Urinary bladder (tissue), 4 donors: ENCODE data around the gene FBXO38. TPM values are rescaled to one million over a fixed set of nuclear protein-coding genes. Genes with fewer than 3 reads are reported as not detected.

Experiments used
- DNase-seq: peaks from one replicate; pipeline ENCODE4 v3.0.0-alpha.2; 2015; ENCODE audit errors: extremely low spot score
- H3K27ac ChIP-seq: one replicate; pipeline ENCODE4 v1.5.1; 2013; ENCODE audit warnings: low read depth, mild to moderate bottlenecking, moderate library complexity
- H3K36me3 ChIP-seq: one replicate; pipeline ENCODE4 v1.6.1; 2013; ENCODE audit warnings: mild to moderate bottlenecking, moderate library complexity; ENCODE audit not compliant: insufficient read depth
- H3K4me1 ChIP-seq: one replicate; pipeline ENCODE4 v1.6.1; 2013; ENCODE audit warnings: mild to moderate bottlenecking, moderate library complexity; ENCODE audit not compliant: insufficient read depth
- H3K4me3 ChIP-seq: one replicate; pipeline ENCODE4 v1.5.1; 2013; ENCODE audit warnings: low read depth, low read length
- WGBS: extraction: QIAGEN DNeasy Blood & Tissue Kit; methylation state at CpG from one replicate; pipeline ENCODE4 v1.1.7; 2013; 5-methylcytosine and 5-hydroxymethylcytosine counted together
- polyA plus RNA-seq: library from polyadenylated mRNA; stranded (reverse); fragments of 200-250 nt; gene quantifications from one replicate; pipeline ENCODE4 v1.2.3, GENCODE V29; 2013
- total RNA-seq: library from RNA; depleted of rRNA; stranded (reverse); fragments of >200 nt; gene quantifications from one replicate; pipeline ENCODE4 v1.2.3, GENCODE V29; 2014
- donor health status: healthy with polysubstance abuse.
- donor health status: healthy.

The FBXO38 gene
- total and polyA plus RNA-seq, 2 donors: 16.6 to 80.1 TPM

DNA sequence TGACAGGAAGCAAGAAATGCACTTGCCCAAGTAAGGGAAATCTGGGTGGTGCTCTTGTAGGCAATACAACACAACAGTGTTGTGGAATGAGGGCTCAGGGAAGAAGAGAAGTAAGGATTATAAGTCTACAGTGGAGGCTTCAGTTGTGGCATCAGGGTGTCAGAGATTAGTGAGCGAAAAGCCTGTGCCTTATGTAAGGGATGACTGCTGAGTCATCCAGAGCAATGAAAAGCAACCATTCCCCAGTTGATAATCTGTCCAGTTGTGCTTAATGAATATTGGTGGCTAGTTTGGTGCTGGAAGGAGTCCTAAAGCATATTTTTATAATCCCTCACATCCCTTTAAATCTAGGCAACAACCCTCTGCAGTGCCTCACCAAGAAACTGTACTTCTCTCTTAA is 42.0 kb downstream of the FBXO38 start:
- Histone ChIP-seq H3K36me3 (peaks cover 16% of the 10 kb centered on the region), H3K4me3 (no peak overlapping the region), H3K4me1 (no peaks in the 10 kb centered on the region), H3K27ac (no peak overlapping the region)
- no peak for DNase-seq
- 95% methylated on average over 1 of the region's 1 CpG for WGBS

DNA sequence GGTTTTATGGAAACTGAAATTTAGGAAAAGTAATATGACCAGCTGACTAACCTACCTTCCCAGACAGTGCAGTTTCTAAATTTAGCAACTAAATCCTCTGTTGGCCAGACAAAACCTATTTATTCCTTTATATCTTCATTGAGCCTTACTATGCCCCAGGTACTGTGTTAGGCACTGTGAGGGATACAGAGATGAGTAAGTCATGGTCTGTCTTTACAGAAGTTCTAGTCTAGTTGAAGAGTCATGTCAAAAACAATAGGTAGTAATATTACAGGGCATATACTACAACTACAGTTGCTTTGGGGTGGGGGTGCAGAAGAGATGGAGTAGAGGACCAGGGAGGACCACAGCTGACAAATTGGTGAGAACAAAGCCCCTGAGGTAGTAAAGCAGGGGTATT is 42.8 kb downstream of the FBXO38 start:
- no peak overlapping the region for H3K4me3 ChIP-seq
- no peak overlapping the region for H3K27ac ChIP-seq
- peaks cover 16% of the 10 kb centered on the region for H3K36me3 ChIP-seq
- H3K4me1 ChIP-seq: no peaks in the 10 kb centered on the region
- no peak for DNase-seq

DNA sequence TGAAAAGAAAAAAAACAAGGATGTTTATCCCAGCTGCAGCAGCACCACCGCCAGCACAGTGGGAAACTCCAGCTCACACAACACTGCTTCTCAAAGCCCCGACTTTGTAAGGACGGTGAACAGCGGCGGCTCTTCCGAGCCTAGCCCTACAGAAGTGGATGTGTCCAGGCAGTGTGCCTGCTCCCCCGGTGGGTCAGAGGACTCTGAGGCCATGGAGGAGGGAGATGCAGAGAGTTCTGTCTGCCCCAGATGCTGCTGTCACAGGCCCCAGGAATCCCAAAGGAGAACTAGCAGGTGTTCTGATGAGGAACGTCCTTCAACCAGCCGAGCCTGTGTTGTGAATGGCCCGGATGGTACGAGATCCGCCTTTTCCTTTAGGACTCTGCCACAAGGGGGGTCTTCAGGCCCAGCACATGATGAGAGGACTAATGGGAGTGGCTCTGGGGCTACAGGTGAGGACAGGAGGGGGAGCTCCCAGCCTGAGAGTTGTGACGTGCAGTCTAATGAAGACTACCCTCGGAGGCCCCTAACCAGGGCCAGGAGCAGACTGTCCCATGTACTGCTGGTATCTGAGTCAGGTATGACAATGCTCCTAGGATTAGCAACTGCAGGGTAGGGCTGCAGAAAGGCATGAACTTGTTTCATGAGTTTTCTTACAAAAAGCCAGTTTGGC is 43.7 kb downstream of the FBXO38 start:
- H3K4me3 ChIP-seq: no peak overlapping the region
- H3K4me1 ChIP-seq: no peaks in the 10 kb centered on the region
- H3K27ac ChIP-seq: no peak overlapping the region
- H3K36me3 ChIP-seq: peaks cover 14% of the 10 kb centered on the region
- WGBS: 87% methylated on average over 14 of the region's 14 CpGs
- no peak for DNase-seq

DNA sequence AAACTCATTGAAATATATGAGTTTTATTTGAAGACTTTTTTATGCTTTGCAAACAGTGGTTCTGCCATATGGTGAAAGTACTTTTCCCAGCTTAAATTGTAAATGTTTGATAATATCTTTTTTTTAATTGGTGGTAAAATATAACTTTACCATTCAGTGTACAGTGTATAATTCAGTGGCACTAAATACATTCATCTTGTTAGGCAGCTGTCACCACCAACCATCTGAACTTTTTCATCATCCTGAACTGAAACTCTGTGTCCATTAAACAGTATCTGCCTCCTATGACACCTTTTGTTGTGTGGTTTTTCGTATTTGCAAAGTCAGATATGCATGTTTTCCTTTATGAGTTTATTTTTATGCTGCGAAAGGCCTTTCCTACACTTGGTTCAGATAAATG is 45.1 kb downstream of the FBXO38 start:
- WGBS: 97% methylated on average over 2 of the region's 2 CpGs
- no peak overlapping the region for H3K4me3 ChIP-seq
- no peak overlapping the region for H3K27ac ChIP-seq
- no peaks in the 10 kb centered on the region for H3K4me1 ChIP-seq
- peaks cover 16% of the 10 kb centered on the region for H3K36me3 ChIP-seq
- DNase-seq: no peak

DNA sequence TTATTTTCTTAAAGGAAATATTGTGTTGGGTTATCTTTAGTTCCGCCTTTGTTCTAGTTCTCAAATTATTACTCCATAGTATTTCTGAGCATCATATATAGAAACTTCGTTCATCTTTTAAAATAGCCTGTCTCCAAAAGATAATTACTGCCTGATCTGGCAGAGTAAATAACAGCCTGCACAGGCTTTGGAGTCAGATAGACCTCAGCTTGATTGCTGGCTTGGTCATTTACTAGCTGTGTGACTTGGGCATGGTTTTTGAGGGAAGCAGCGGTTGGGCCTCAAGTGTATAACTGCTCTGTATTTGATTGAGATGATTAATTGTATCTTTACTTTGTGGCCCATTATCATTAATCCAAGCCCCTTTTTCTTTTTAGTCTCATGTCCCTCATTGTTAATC is 50.1 kb downstream of the FBXO38 start:
- no peak overlapping the region for H3K4me3 ChIP-seq
- H3K27ac ChIP-seq: no peak overlapping the region
- no peak for DNase-seq
- 98% methylated on average over 3 of the region's 3 CpGs for WGBS
- H3K36me3 ChIP-seq: peaks cover 1% of the 10 kb centered on the region
- no peaks in the 10 kb centered on the region for H3K4me1 ChIP-seq

DNA sequence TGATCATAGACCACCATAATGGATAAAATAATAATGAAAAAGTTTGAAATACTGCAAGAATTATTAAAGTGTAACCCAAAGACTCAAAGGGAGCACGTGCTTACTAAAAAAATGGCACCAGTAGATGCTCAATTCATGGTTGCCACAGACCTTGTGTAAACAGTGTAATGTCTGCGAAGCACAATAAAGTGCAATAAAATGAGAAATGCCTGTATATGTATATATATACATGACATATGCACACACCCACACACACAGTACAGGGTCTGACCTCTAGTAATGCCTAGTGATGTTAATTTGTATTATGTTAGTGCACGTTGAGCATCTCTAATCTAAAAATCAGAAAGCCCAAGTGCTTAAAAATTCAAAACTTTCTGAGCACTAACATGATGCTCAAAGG is 52.3 kb downstream of the FBXO38 start:
- Histone ChIP-seq H3K27ac (no peak overlapping the region), H3K4me3 (no peak overlapping the region), H3K36me3 (peaks cover 1% of the 10 kb centered on the region), H3K4me1 (no peaks in the 10 kb centered on the region)
- no peak for DNase-seq
- 94% methylated on average over 3 of the region's 3 CpGs for WGBS

DNA sequence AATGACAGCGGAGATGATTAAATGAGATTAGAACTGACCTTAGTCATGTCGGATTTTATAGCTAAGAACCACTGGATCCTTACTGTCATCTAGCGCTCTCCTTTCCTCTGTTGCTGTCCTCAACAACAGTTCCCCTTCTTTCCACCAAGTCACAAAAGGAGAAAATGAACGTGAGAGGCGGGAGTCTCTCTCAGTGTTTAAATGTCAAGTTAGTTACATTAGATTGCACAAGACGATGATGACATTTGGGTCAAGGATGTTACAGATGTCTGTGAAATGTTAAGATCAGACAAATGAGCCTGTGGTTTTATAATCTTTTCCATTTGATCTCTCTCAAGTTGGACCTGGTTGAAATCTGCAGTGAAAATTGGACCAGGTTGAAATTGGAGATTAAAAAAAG is 53.5 kb downstream of the FBXO38 start:
- 86% methylated on average over 6 of the region's 6 CpGs for WGBS
- Histone ChIP-seq H3K4me1 (no peaks in the 10 kb centered on the region), H3K27ac (no peak overlapping the region), H3K36me3 (peaks cover 1% of the 10 kb centered on the region), H3K4me3 (no peak overlapping the region)
- DNase-seq: no peak

DNA sequence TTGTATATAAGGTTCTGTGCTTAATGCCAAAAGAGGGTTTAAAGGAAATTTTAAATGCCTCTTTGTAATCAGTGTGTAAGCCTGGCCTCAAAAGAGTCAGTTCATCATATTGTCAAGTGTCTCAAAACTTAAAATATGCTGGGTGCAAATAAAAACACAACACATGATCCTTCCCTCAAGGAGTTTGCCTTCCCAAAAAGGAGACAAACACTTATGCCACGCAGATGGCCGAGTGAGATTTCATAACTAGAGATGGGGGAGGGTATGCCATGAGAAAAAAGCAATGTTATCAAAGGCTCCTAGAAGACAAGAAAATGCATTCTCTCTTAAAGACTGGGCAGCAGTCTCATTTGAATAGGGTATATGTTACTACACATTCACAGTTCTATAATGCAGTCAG is 55.2 kb downstream of the FBXO38 start:
- Histone ChIP-seq H3K27ac (no peak overlapping the region), H3K36me3 (no peaks in the 10 kb centered on the region), H3K4me3 (no peak overlapping the region), H3K4me1 (no peaks in the 10 kb centered on the region)
- no peak for DNase-seq
- WGBS: 91% methylated on average over 2 of the region's 2 CpGs

DNA sequence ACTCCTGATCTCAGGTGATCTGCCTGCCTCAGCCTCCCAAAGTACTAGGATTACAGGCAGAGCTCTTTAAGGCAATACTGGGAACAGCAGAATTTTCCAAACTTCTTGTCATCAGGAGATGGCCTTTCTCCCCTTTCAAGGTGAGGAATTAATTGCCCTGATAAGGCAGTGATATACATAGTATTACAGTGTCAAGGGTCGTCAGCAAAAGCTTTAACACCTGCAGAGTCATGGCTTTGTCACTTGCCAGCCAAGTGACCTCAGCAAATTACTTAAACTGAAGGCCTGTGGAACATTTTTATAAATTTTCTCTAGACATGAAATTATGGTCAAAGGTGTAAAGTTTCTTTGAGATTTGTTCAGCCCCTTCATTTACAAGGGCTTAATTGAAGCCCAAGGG is 59.5 kb downstream of the FBXO38 start:
- WGBS: 71% methylated on average over 1 of the region's 1 CpG
- DNase-seq: no peak
- H3K36me3 ChIP-seq: no peaks in the 10 kb centered on the region
- H3K27ac ChIP-seq: no peak overlapping the region
- no peaks in the 10 kb centered on the region for H3K4me1 ChIP-seq
- no peak overlapping the region for H3K4me3 ChIP-seq

DNA sequence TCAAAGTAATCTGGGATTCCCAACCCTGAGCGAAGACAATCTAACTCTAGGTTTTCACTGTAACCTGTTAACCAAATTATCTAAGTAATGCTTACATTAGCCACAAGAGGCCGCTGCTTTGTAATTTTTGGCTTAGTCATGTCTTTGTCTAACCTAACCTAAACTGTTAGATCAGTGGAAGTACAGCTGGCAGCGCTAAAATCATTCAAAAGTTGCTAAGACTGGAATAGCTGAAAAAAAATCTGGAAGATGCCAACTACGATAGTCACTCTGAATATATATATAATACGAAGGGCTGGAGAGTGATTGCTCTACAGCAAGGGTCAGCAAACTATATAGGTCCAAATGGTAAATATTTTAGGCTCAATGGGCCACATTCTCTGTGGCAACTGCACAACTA is 60.2 kb downstream of the FBXO38 start:
- no peak overlapping the region for H3K4me3 ChIP-seq
- peak; percentile 56 for DNase-seq
- H3K4me1 ChIP-seq: no peaks in the 10 kb centered on the region
- 29% methylated on average over 5 of the region's 5 CpGs for WGBS
- H3K36me3 ChIP-seq: no peaks in the 10 kb centered on the region
- H3K27ac ChIP-seq: no peak overlapping the region

DNA sequence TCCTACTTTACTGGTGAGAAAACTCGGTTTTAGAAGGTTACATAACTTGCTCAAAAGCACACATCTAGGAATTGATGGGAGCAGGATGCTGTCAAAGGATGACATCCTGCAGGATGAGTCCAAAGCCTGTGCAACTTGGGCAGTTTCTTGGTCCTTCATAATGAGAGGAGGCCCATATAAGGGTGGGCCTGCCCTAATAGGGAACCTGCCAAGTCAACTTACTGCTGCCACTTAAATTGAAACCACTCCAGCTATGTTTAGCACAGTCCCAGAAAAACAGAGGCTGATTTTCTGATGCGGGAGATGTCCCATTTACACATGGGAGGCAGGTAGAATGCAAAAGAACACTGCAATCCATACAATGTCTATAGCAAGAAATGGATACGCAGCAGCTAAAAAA is 61.8 kb downstream of the FBXO38 start:
- no peaks in the 10 kb centered on the region for H3K4me1 ChIP-seq
- 77% methylated on average over 3 of the region's 3 CpGs for WGBS
- DNase-seq: no peak
- no peak overlapping the region for H3K4me3 ChIP-seq
- H3K27ac ChIP-seq: no peak overlapping the region
- no peaks in the 10 kb centered on the region for H3K36me3 ChIP-seq

DNA sequence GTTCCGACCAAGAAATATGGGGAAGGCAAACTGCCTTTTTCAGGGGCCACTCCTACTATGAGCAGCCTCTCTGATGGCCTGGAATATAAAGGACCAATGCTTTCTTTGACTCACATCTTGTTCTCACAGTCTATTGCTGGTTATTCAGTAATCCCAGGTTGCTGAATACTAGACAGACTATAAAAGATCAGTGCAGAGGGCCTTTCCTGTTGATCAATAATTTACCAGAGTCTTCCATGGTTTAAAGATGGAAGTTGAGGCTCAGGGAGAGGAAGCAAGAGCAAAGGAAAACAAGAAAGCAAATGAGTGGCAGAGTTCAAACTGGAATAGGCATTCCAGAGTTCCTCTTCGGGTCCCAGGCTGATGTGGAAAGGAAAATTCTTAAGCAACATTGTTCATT is 62.9 kb downstream of the FBXO38 start:
- Histone ChIP-seq H3K36me3 (no peaks in the 10 kb centered on the region), H3K4me3 (no peak overlapping the region), H3K4me1 (no peaks in the 10 kb centered on the region), H3K27ac (no peak overlapping the region)
- 70% methylated on average over 2 of the region's 2 CpGs for WGBS
- DNase-seq: no peak

DNA sequence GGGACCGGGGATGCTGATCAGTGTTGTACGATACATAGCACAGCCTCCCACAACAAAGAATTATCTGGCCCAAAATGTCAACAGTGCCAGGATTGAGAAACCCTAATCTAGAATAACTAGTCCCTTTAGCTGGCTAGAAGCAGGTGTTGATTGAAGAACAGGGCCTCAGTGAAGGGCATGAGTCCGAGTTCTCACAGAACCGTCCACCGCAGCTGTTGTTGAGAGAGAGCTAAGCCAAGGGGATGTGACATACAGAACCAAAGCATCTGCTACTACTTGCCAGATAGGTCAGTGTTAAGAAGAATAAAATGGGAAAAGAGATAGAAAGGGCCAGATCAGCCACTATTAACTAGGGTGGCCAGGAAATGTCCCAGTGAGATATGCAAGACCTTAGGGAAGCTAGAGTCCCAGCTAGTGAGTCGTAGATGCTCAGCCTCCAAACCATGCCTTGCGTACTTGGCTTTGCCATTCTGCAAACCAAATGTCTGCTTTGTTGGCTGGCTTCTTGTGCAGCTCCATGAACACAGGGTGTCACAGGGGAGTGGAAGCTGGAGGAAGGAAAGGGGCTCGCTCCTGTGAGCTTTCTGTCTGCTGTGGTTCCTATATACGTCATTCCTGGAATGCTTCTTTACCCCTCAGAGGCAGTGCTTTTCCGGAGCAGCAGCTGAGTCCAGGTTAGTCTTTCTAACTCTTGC is 68.9 kb downstream of the FBXO38 start:
- Histone ChIP-seq H3K4me3 (no peak overlapping the region), H3K4me1 (no peaks in the 10 kb centered on the region), H3K27ac (no peak overlapping the region), H3K36me3 (no peaks in the 10 kb centered on the region)
- WGBS: 77% methylated on average over 10 of the region's 10 CpGs
- DNase-seq: no peak

DNA sequence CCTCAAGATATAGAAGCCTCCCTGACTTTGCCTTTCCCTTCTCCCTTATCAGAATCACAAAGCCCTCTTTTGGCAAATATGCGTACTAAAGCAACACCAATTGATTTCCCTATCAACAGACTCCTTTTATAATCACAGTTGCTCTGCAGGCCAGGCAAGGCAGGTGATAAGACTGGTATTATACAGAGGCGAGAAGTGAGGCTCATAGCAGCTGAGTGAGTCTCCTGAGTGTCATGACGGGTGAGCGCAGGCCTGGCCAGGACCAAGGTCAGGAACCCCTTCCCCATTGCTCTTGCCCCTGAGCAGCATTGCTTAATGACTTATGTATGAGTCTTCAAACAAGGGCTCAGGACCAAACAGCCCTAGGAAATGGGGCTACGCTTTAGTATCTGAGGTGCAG is 70.8 kb downstream of the FBXO38 start:
- H3K27ac ChIP-seq: no peak overlapping the region
- H3K4me1 ChIP-seq: no peaks in the 10 kb centered on the region
- H3K4me3 ChIP-seq: no peak overlapping the region
- H3K36me3 ChIP-seq: no peaks in the 10 kb centered on the region
- 65% methylated on average over 5 of the region's 5 CpGs for WGBS
- DNase-seq: no peak
